ENCODE measurements around the gene RRP12. TPM values are rescaled to one million over a fixed set of nuclear protein-coding genes. Genes with fewer than 3 reads are reported as not detected.

Gene RRP12
- total and polyA plus RNA-seq, 7 experiments from 2014 or later: 10.6 to 197 (median 25.1) TPM

- H3K4me1 Mint-ChIP-seq: peaks cover 14 to 26% (median 19%) of the 10 kb centered on the region in 7 donors
- Histone ChIP-seq H3K36me3 (ENCODE audit: control insufficient read depth in 2 of 3, insufficient read depth in 3 of 3, low read length in 3 of 3) (peaks cover 0 to 5% (median 0%) of the 10 kb centered on the region in 3 experiments), H3K27me3 (ENCODE audit: control insufficient read depth in 2 of 2, insufficient read depth in 2 of 2, low read length in 2 of 2) (no peaks in the 10 kb centered on the region), H3K27ac (ENCODE audit: low read depth, low read length) (no peak overlapping the region), H3K4me3 (ENCODE audit: low read length) (no peak overlapping the region), H3K4me1 (ENCODE audit: control insufficient read depth in 2 of 2, insufficient read depth in 2 of 2, low read length in 2 of 2) (peaks cover 11 to 12% of the 10 kb centered on the region in 2 donors), H3K9me3 (ENCODE audit: control insufficient read depth in 2 of 3, low read length in 3 of 3) (no peaks in the 10 kb centered on the region)
- ATAC-seq (no peak), DNase-seq (no peak)
- peak overlapping the region in 2 of 9 donors; percentile 15 to 62 for H3K27ac Mint-ChIP-seq
- CTCF ChIA-PET: no interaction called here
- POLR2A ChIA-PET: interaction anchor here (1.1 kb wide), 1 partner anchor 17 kb away, joined by 3 read pairs; no protein-coding TSS in a partner anchor
- peaks cover 0 to 7% (median 0%) of the 10 kb centered on the region in 5 donors for H3K36me3 Mint-ChIP-seq
- H3K27me3 Mint-ChIP-seq: peaks cover 0 to 46% (median 0%) of the 10 kb centered on the region in 5 donors
- peak overlapping the region in 1 of 10 donors; percentile 16 for H3K4me3 Mint-ChIP-seq
- no peaks in the 10 kb centered on the region for H3K9me3 Mint-ChIP-seq
- intact Hi-C loops (cut with micrococcal nuclease): loop anchor here (5.0 to 10.0 kb wide), 2 partner anchors 505 to 752 kb away; partner anchors contain the start of genes LCOR (in 1 of the 2) and TM9SF3 (in 1 of the 2)
Measured at GRCh38 chr10:97336942-97337831, 64.0 kb downstream of the RRP12 start.

GRCh38 chr10:97336446-97336845 is 64.7 kb downstream of the RRP12 start:
- DNase-seq (no peak), ATAC-seq (no peak)
- peaks cover 0 to 7% (median under 1%) of the 10 kb centered on the region in 5 donors for H3K36me3 Mint-ChIP-seq
- H3K4me1 ChIP-seq (ENCODE audit: control insufficient read depth in 2 of 2, insufficient read depth in 2 of 2, low read length in 2 of 2): peaks cover 15 to 19% of the 10 kb centered on the region in 2 donors
- intact Hi-C loops (cut with micrococcal nuclease): loop anchor here (5.0 to 10.0 kb wide), 2 partner anchors 504 to 752 kb away; partner anchors contain the start of genes LCOR (in 1 of the 2) and TM9SF3 (in 1 of the 2)
- no peaks in the 10 kb centered on the region for H3K9me3 ChIP-seq (ENCODE audit: control insufficient read depth in 2 of 3, low read length in 3 of 3)
- ChIA-PET POLR2A (interaction anchor here (1.1 kb wide), 1 partner anchor 17 kb away, joined by 3 read pairs; no protein-coding TSS in a partner anchor), CTCF (no interaction called here)
- no peaks in the 10 kb centered on the region for H3K9me3 Mint-ChIP-seq
- H3K4me3 ChIP-seq (ENCODE audit: low read length): no peak overlapping the region
- peak overlapping the region in 6 of 9 donors; percentile 61 to 89 (median 78) for H3K27ac Mint-ChIP-seq
- peaks cover 0 to 5% (median 0%) of the 10 kb centered on the region in 3 experiments for H3K36me3 ChIP-seq (ENCODE audit: control insufficient read depth in 2 of 3, insufficient read depth in 3 of 3, low read length in 3 of 3)
- H3K4me1 Mint-ChIP-seq: peaks cover 19 to 34% (median 26%) of the 10 kb centered on the region in 7 donors
- H3K4me3 Mint-ChIP-seq: peak overlapping the region in 5 of 10 donors; percentile 68 to 98 (median 80)
- H3K27me3 ChIP-seq (ENCODE audit: control insufficient read depth in 2 of 2, insufficient read depth in 2 of 2, low read length in 2 of 2): no peaks in the 10 kb centered on the region
- peaks cover 0 to 40% (median 0%) of the 10 kb centered on the region in 5 donors for H3K27me3 Mint-ChIP-seq
- H3K27ac ChIP-seq (ENCODE audit: low read depth, low read length): no peak overlapping the region

- Histone ChIP-seq H3K9me3 (ENCODE audit: control insufficient read depth in 2 of 3, low read length in 3 of 3) (no peaks in the 10 kb centered on the region), H3K4me1 (ENCODE audit: control insufficient read depth in 2 of 2, insufficient read depth in 2 of 2, low read length in 2 of 2) (peaks cover 20 to 23% of the 10 kb centered on the region in 2 donors)
Measured at GRCh38 chr10:97336006-97336405, 65.1 kb downstream of the RRP12 start.

GRCh38 chr10:97335188-97335619 is 65.9 kb downstream of the RRP12 start:
- H3K4me1 ChIP-seq (ENCODE audit: control insufficient read depth in 2 of 2, insufficient read depth in 2 of 2, low read length in 2 of 2): peaks cover 20 to 24% of the 10 kb centered on the region in 2 donors
- Mint-ChIP-seq H3K36me3 (peaks cover 0 to 11% (median 5%) of the 10 kb centered on the region in 5 donors), H3K27ac (peak overlapping the region in 8 of 9 donors; percentile 58 to 89 (median 72)), H3K4me1 (peaks cover 24 to 42% (median 36%) of the 10 kb centered on the region in 7 donors), H3K27me3 (peaks cover 0 to 36% (median 0%) of the 10 kb centered on the region in 5 donors), H3K4me3 (peak overlapping the region; percentile 35 to 98 (median 75)), H3K9me3 (no peaks in the 10 kb centered on the region)
- ChIA-PET CTCF (interaction anchor here (1.0 kb wide), 1 partner anchor 62 kb away, joined by 3 read pairs; no protein-coding TSS in a partner anchor), POLR2A (interaction anchor here (4.6 kb wide), 1 partner anchor 12 kb away, joined by 52 read pairs; no protein-coding TSS in a partner anchor)
- intact Hi-C loops (cut with micrococcal nuclease): loop anchor here (1.0 to 10.0 kb wide), 4 partner anchors 66 to 750 kb away; partner anchors contain the start of genes LCOR (in 1 of the 2), MMS19 (in 1 of the 2), RRP12 (in 1 of the 2) and TM9SF3 (in 1 of the 2)
- peak overlapping the region; percentile 78 for H3K4me3 ChIP-seq (ENCODE audit: low read length)
- H3K27me3 ChIP-seq (ENCODE audit: control insufficient read depth in 2 of 2, insufficient read depth in 2 of 2, low read length in 2 of 2): no peaks in the 10 kb centered on the region
- H3K27ac ChIP-seq (ENCODE audit: low read depth, low read length): peak overlapping the region; percentile 97
- DNase-seq: no peak
- H3K9me3 ChIP-seq (ENCODE audit: control insufficient read depth in 2 of 3, low read length in 3 of 3): no peaks in the 10 kb centered on the region
- no peak for ATAC-seq
- H3K36me3 ChIP-seq (ENCODE audit: control insufficient read depth in 2 of 3, insufficient read depth in 3 of 3, low read length in 3 of 3): peaks cover 0 to 6% (median 0%) of the 10 kb centered on the region in 3 experiments

More at GRCh38 chr10:97336006-97336405, 65.1 kb downstream of the RRP12 start:
- intact Hi-C loops (cut with micrococcal nuclease): loop anchor here (5.0 to 10.0 kb wide), 2 partner anchors 504 to 751 kb away; partner anchors contain the start of genes LCOR (in 1 of the 2) and TM9SF3 (in 1 of the 2)
- no peaks in the 10 kb centered on the region for H3K9me3 Mint-ChIP-seq
- no peak overlapping the region for H3K27ac ChIP-seq (ENCODE audit: low read depth, low read length)
- peaks cover 23 to 38% (median 30%) of the 10 kb centered on the region in 7 donors for H3K4me1 Mint-ChIP-seq
- H3K36me3 Mint-ChIP-seq: peaks cover 0 to 11% (median 4%) of the 10 kb centered on the region in 5 donors
- DNase-seq: peak in 1 of 9 donors; percentile 18
- ChIA-PET POLR2A (no interaction called here), CTCF (no interaction called here)
- H3K4me3 ChIP-seq (ENCODE audit: low read length): no peak overlapping the region
- H3K27me3 ChIP-seq (ENCODE audit: control insufficient read depth in 2 of 2, insufficient read depth in 2 of 2, low read length in 2 of 2): no peaks in the 10 kb centered on the region
- no peak for ATAC-seq
- peak overlapping the region; percentile 60 to 98 (median 74) for H3K4me3 Mint-ChIP-seq
- H3K27ac Mint-ChIP-seq: peak overlapping the region; percentile 42 to 89 (median 68)
- H3K36me3 ChIP-seq (ENCODE audit: control insufficient read depth in 2 of 3, insufficient read depth in 3 of 3, low read length in 3 of 3): peaks cover 0 to 5% (median 0%) of the 10 kb centered on the region in 3 experiments
- H3K27me3 Mint-ChIP-seq: peaks cover 0 to 37% (median 0%) of the 10 kb centered on the region in 5 donors

GRCh38 chr10:97334370-97335175 is 66.6 kb downstream of the RRP12 start, which contains the start of gene FRAT2:
Gene FRAT2, minus strand, starts transcription at chr10:97334729. Its CDS starts 157 bp downstream, at chr10:97334572.
- Histone ChIP-seq H3K36me3 (ENCODE audit: control insufficient read depth in 2 of 3, insufficient read depth in 3 of 3, low read length in 3 of 3) (peaks cover 0 to 9% (median 0%) of the 10 kb centered on the region in 3 experiments), H3K4me1 (ENCODE audit: control insufficient read depth in 2 of 2, insufficient read depth in 2 of 2, low read length in 2 of 2) (peaks cover 20 to 24% of the 10 kb centered on the region in 2 donors), H3K4me3 (ENCODE audit: low read length) (peak within 1 kb of the TSS; percentile 78), H3K27ac (ENCODE audit: low read depth, low read length) (peak within 1 kb of the TSS; percentile 97), H3K27me3 (ENCODE audit: control insufficient read depth in 2 of 2, insufficient read depth in 2 of 2, low read length in 2 of 2) (no peaks in the 10 kb centered on the region), H3K9me3 (ENCODE audit: control insufficient read depth in 2 of 3, low read length in 3 of 3) (no peaks in the 10 kb centered on the region)
- ChIA-PET POLR2A (interaction anchor here (0.5 to 8.3 kb wide), 6 partner anchors 9 to 66 kb away, joined by 3 to 139 read pairs (median 16); partner anchors contain the start of genes ARHGAP19, FRAT1 and RRP12), CTCF (interaction anchor here (1.0 to 4.9 kb wide), 3 partner anchors 15 to 66 kb away, joined by 3 to 31 read pairs (median 3); partner anchors contain the start of genes FRAT1 and RRP12)
- Mint-ChIP-seq H3K9me3 (no peaks in the 10 kb centered on the region), H3K27ac (peak within 1 kb of the TSS; percentile 89 to 97 (median 93)), H3K27me3 (peaks cover 0 to 36% (median 0%) of the 10 kb centered on the region in 5 donors), H3K36me3 (peaks cover 0 to 15% (median 5%) of the 10 kb centered on the region in 5 donors), H3K4me3 (peak within 1 kb of the TSS; percentile 88 to 98 (median 94)), H3K4me1 (peaks cover 28 to 48% (median 42%) of the 10 kb centered on the region in 7 donors)
- peak; percentile 85 to 96 (median 92) for DNase-seq
- ATAC-seq: peak; percentile 94
- intact Hi-C loops (cut with micrococcal nuclease): loop anchor here (1.0 to 10.0 kb wide), 12 partner anchors 14 to 750 kb away; partner anchors contain the start of genes ARHGAP19 (in 2 of the 2), MMS19 (in 2 of the 2), PI4K2A (in 2 of the 2) and RRP12 (in 2 of the 2)

All from naive thymus-derived CD4-positive, alpha-beta T cell (primary cell).